ENCODE results near the gene LRRC32.

LRRC32 gene

GRCh38 chr11:76616676-76617552 is 53.6 kb downstream of the LRRC32 start:
- Histone ChIP-seq H3K4me3 (ENCODE audit: severe bottlenecking) (no peak overlapping the region), H3K36me3 (ENCODE audit: low read depth) (no peaks in the 10 kb centered on the region), H3K4me1 (ENCODE audit: insufficient read depth, poor library complexity, severe bottlenecking) (no peaks in the 10 kb centered on the region), H3K27ac (ENCODE audit: poor library complexity, severe bottlenecking) (no peak overlapping the region), H3K27me3 (ENCODE audit: insufficient read depth, poor library complexity, severe bottlenecking) (no peaks in the 10 kb centered on the region), H3K9me3 (ENCODE audit: severe bottlenecking) (no peaks in the 10 kb centered on the region)
- no peak for TF ChIP-seq CTCF (IDR thresholded peaks at IDR 0.05; ENCODE audit: poor library complexity, severe bottlenecking)
- DNase-seq (ENCODE audit: low spot score): no peak
- no peak for ATAC-seq (ENCODE audit: low read depth)

GRCh38 chr11:76615950-76616349 is 54.6 kb downstream of the LRRC32 start:
- no peak for DNase-seq (ENCODE audit: low spot score)
- H3K36me3 ChIP-seq (ENCODE audit: low read depth): no peaks in the 10 kb centered on the region
- 0 out of 3 replicates have a peak, but pooled peaks have one; percentile 14 for ATAC-seq (ENCODE audit: low read depth)

GRCh38 chr11:76614471-76615179 is 55.9 kb downstream of the LRRC32 start:
- Histone ChIP-seq H3K4me3 (ENCODE audit: severe bottlenecking) (no peak overlapping the region), H3K27me3 (ENCODE audit: insufficient read depth, poor library complexity, severe bottlenecking) (no peaks in the 10 kb centered on the region), H3K9me3 (ENCODE audit: severe bottlenecking) (no peaks in the 10 kb centered on the region), H3K27ac (ENCODE audit: poor library complexity, severe bottlenecking) (no peak overlapping the region), H3K4me1 (ENCODE audit: insufficient read depth, poor library complexity, severe bottlenecking) (no peaks in the 10 kb centered on the region), H3K36me3 (ENCODE audit: low read depth) (no peaks in the 10 kb centered on the region)
- DNase-seq (ENCODE audit: low spot score): no peak
- TF ChIP-seq CTCF (IDR thresholded peaks at IDR 0.05; ENCODE audit: poor library complexity, severe bottlenecking): no peak
- ATAC-seq (ENCODE audit: low read depth): no peak

More at GRCh38 chr11:76615950-76616349, 54.6 kb downstream of the LRRC32 start:
- Histone ChIP-seq H3K4me3 (ENCODE audit: severe bottlenecking) (no peak overlapping the region), H3K9me3 (ENCODE audit: severe bottlenecking) (no peaks in the 10 kb centered on the region), H3K27ac (ENCODE audit: poor library complexity, severe bottlenecking) (no peak overlapping the region), H3K4me1 (ENCODE audit: insufficient read depth, poor library complexity, severe bottlenecking) (no peaks in the 10 kb centered on the region), H3K27me3 (ENCODE audit: insufficient read depth, poor library complexity, severe bottlenecking) (no peaks in the 10 kb centered on the region)
- TF ChIP-seq CTCF (IDR thresholded peaks at IDR 0.05; ENCODE audit: poor library complexity, severe bottlenecking): no peak

GRCh38 chr11:76613901-76614300 is 56.6 kb downstream of the LRRC32 start:
- H3K9me3 ChIP-seq (ENCODE audit: severe bottlenecking): no peaks in the 10 kb centered on the region
- no peak overlapping the region for H3K4me3 ChIP-seq (ENCODE audit: severe bottlenecking)
- H3K4me1 ChIP-seq (ENCODE audit: insufficient read depth, poor library complexity, severe bottlenecking): no peaks in the 10 kb centered on the region
- no peak for TF ChIP-seq CTCF (IDR thresholded peaks at IDR 0.05; ENCODE audit: poor library complexity, severe bottlenecking)
- H3K27me3 ChIP-seq (ENCODE audit: insufficient read depth, poor library complexity, severe bottlenecking): no peaks in the 10 kb centered on the region
- no peaks in the 10 kb centered on the region for H3K36me3 ChIP-seq (ENCODE audit: low read depth)
- no peak for ATAC-seq (ENCODE audit: low read depth)
- DNase-seq (ENCODE audit: low spot score): no peak
- H3K27ac ChIP-seq (ENCODE audit: poor library complexity, severe bottlenecking): no peak overlapping the region

Measured in RWPE2 (cell line).